K562 (cell line): Measurements from ENCODE around the gene TMEM88. TPM values are rescaled to one million over a fixed set of nuclear protein-coding genes. Genes with fewer than 3 reads are reported as not detected.
A peak's percentile ranks its signal among the peaks of the same experiment; 100 is the strongest.

Experiments
- CREM ChIP-seq: IDR thresholded peaks from 2 replicates; pipeline ENCODE4 v1.6.1; 2014; ENCODE audit warnings: antibody characterized with exemption, low read depth
- FOXK1 ChIP-seq: sonication (generic); formaldehyde crosslinking; IDR thresholded peaks from 2 replicates; pipeline ENCODE4 v1.8.0; 2022; ENCODE audit warnings: missing genetic modification reagents, mild to moderate bottlenecking, borderline replicate concordance
- ILF3 ChIP-seq: fragments of 450-650 bp; IDR thresholded peaks from 2 replicates; pipeline ENCODE4 v1.6.1; 2018; ENCODE audit warnings: antibody characterized with exemption, mild to moderate bottlenecking, moderate library complexity, borderline replicate concordance
- MTA1 ChIP-seq: fragments of 450-650 bp; IDR thresholded peaks from 2 replicates; pipeline ENCODE4 v1.6.1; 2017; ENCODE audit warnings: borderline replicate concordance
- PCBP1 ChIP-seq: fragments of 200-400 bp; formaldehyde crosslinking; IDR thresholded peaks from 2 replicates; pipeline ENCODE4 v1.6.1; 2018; ENCODE audit warnings: mild to moderate bottlenecking, low read depth, low read length; ENCODE audit not compliant: poor library complexity, severe bottlenecking
- PRMT5 ChIP-seq: sonication (generic); formaldehyde crosslinking; IDR thresholded peaks from 2 replicates; pipeline ENCODE4 v1.5.0; 2020; ENCODE audit warnings: missing genetic modification reagents
- SMC3 ChIP-seq: conservative IDR thresholded peaks from 2 replicates; pipeline ENCODE4 v1.6.1; 2011; ENCODE audit warnings: low read depth, low read length, improper control_type of control experiment; ENCODE audit not compliant: insufficient read depth
- TCF7L2 ChIP-seq: fragments of 150-350 bp; IDR thresholded peaks from 2 replicates; pipeline ENCODE4 v1.6.1; 2016; ENCODE audit warnings: low read depth, mild to moderate bottlenecking, low read length, moderate library complexity
- ZC3H8 ChIP-seq: fragments of 450-650 bp; IDR thresholded peaks from 2 replicates; pipeline ENCODE4 v1.6.1; 2017
- ZNF316 ChIP-seq: fragments of 450-650 bp; IDR thresholded peaks from 2 replicates; pipeline ENCODE4 v1.6.1; 2016
- ZNF445 ChIP-seq: fragments of 250-450 bp; sonication (Bioruptor Pico); IDR thresholded peaks from 2 replicates; pipeline ENCODE4 v1.4.0; 2020; ENCODE audit warnings: low read depth, mild to moderate bottlenecking, moderate library complexity
- polyA plus RNA-seq, 8 experiments: library from polyadenylated mRNA; depleted of rRNA in 4 of 8; stranded (reverse) in 5 of 8; unstranded in 3 of 8; fragments of >200 nt; fragmentation: Nextera tagmentation in 2 of 8; fragmentation: Illumina TruSeq in 1 of 8; extraction: Ambion mirVana in 2 of 8; extraction: Trizol in 1 of 8; gene quantifications; 2 replicates each; pipeline versions ENCODE4 v1.2.1 to v1.2.3, GENCODE V29; 2011 to 2014; ENCODE audit warnings: inconsistent platforms in 1 of 8, missing spikeins in 1 of 8
- total RNA-seq, 7 experiments: library from RNA; depleted of rRNA in 6 of 7; stranded (reverse); fragments of >200 nt in 6 of 7; fragmentation: Illumina TruSeq in 2 of 7; extraction: Trizol in 2 of 7; gene quantifications; 2 replicates each; pipeline versions ENCODE4 v1.2.1 to v1.2.3, GENCODE V29; 2011 to 2021; ENCODE audit warnings: low replicate concordance in 1 of 7
- TF ChIP-seq, protein P1 (sequence below): sonication (generic); formaldehyde crosslinking; IDR thresholded peaks from 2 replicates; pipeline ENCODE4 v1.8.1; 2023; ENCODE audit warnings: mild to moderate bottlenecking, missing genetic modification reagents, moderate library complexity
- TF ChIP-seq, protein P2 (sequence below), 2 experiments: fragments of 450-650 bp; IDR thresholded peaks; 2 replicates each; pipeline ENCODE4 v1.6.1; 2018; ENCODE audit warnings: mild to moderate bottlenecking in 2 of 2, low read depth in 1 of 2; ENCODE audit not compliant: partially characterized antibody in 2 of 2
- TF ChIP-seq, protein P3 (sequence below): sonication (generic); formaldehyde crosslinking; IDR thresholded peaks from 2 replicates; pipeline ENCODE4 v1.8.0; 2022; ENCODE audit warnings: mild to moderate bottlenecking, missing genetic modification reagents
- TF ChIP-seq, protein P4 (sequence below): fragments of 450-650 bp; formaldehyde crosslinking; IDR thresholded peaks from 2 replicates; pipeline ENCODE4 v1.4.0; 2022; ENCODE audit warnings: mild to moderate bottlenecking, moderate library complexity

Gene TMEM88
- total and polyA plus RNA-seq, 9 of the 15 experiments (the other 6 are each of a cell fraction or from before 2014, with no cell fraction given): 0.10 to 1.4 (median 0.36) TPM; not detected in 3

GRCh38 chr17:7856811-7857712 is 2.2 kb downstream of the TMEM88 start, which contains the start of gene NAA38 (continued):
- TF ChIP-seq, protein P1, sequence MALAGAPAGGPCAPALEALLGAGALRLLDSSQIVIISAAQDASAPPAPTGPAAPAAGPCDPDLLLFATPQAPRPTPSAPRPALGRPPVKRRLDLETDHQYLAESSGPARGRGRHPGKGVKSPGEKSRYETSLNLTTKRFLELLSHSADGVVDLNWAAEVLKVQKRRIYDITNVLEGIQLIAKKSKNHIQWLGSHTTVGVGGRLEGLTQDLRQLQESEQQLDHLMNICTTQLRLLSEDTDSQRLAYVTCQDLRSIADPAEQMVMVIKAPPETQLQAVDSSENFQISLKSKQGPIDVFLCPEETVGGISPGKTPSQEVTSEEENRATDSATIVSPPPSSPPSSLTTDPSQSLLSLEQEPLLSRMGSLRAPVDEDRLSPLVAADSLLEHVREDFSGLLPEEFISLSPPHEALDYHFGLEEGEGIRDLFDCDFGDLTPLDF: no peak
- TF ChIP-seq, protein P2, sequence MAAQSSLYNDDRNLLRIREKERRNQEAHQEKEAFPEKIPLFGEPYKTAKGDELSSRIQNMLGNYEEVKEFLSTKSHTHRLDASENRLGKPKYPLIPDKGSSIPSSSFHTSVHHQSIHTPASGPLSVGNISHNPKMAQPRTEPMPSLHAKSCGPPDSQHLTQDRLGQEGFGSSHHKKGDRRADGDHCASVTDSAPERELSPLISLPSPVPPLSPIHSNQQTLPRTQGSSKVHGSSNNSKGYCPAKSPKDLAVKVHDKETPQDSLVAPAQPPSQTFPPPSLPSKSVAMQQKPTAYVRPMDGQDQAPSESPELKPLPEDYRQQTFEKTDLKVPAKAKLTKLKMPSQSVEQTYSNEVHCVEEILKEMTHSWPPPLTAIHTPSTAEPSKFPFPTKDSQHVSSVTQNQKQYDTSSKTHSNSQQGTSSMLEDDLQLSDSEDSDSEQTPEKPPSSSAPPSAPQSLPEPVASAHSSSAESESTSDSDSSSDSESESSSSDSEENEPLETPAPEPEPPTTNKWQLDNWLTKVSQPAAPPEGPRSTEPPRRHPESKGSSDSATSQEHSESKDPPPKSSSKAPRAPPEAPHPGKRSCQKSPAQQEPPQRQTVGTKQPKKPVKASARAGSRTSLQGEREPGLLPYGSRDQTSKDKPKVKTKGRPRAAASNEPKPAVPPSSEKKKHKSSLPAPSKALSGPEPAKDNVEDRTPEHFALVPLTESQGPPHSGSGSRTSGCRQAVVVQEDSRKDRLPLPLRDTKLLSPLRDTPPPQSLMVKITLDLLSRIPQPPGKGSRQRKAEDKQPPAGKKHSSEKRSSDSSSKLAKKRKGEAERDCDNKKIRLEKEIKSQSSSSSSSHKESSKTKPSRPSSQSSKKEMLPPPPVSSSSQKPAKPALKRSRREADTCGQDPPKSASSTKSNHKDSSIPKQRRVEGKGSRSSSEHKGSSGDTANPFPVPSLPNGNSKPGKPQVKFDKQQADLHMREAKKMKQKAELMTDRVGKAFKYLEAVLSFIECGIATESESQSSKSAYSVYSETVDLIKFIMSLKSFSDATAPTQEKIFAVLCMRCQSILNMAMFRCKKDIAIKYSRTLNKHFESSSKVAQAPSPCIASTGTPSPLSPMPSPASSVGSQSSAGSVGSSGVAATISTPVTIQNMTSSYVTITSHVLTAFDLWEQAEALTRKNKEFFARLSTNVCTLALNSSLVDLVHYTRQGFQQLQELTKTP (IDR thresholded peaks at IDR 0.05; ENCODE audit: low read depth in 1 of 2, partially characterized antibody in 2 of 2): peak in 1 of 2 experiments; percentile 96
- TF ChIP-seq SMC3 (0 out of 2 replicates have a peak, but pooled peaks have one; percentile 4), TCF7L2 (no peak), CREM (peak; percentile 82), PRMT5 (CRISPR knock-in tag) (no peak), ZNF445 (CRISPR knock-in tag) (no peak), ZC3H8 (no peak), ILF3 (no peak), PCBP1 (no peak), ZNF316 (peak; percentile 46), MTA1 (0 out of 2 replicates have a peak, but pooled peaks have one; percentile 33), FOXK1 (no peak)
- TF ChIP-seq, protein P3, sequence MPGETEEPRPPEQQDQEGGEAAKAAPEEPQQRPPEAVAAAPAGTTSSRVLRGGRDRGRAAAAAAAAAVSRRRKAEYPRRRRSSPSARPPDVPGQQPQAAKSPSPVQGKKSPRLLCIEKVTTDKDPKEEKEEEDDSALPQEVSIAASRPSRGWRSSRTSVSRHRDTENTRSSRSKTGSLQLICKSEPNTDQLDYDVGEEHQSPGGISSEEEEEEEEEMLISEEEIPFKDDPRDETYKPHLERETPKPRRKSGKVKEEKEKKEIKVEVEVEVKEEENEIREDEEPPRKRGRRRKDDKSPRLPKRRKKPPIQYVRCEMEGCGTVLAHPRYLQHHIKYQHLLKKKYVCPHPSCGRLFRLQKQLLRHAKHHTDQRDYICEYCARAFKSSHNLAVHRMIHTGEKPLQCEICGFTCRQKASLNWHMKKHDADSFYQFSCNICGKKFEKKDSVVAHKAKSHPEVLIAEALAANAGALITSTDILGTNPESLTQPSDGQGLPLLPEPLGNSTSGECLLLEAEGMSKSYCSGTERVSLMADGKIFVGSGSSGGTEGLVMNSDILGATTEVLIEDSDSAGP (CRISPR knock-in tag): no peak
- TF ChIP-seq, protein P4, sequence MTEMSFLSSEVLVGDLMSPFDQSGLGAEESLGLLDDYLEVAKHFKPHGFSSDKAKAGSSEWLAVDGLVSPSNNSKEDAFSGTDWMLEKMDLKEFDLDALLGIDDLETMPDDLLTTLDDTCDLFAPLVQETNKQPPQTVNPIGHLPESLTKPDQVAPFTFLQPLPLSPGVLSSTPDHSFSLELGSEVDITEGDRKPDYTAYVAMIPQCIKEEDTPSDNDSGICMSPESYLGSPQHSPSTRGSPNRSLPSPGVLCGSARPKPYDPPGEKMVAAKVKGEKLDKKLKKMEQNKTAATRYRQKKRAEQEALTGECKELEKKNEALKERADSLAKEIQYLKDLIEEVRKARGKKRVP (CRISPR knock-in tag): no peak
